ENCODE data around the gene ALDH1L1.
"Not testable (repeated sequence)": the region's sequence is repeated elsewhere in the genome, so short reads cannot be mapped to it uniquely, and the experiment has no call there.

The ALDH1L1 gene

DNA sequence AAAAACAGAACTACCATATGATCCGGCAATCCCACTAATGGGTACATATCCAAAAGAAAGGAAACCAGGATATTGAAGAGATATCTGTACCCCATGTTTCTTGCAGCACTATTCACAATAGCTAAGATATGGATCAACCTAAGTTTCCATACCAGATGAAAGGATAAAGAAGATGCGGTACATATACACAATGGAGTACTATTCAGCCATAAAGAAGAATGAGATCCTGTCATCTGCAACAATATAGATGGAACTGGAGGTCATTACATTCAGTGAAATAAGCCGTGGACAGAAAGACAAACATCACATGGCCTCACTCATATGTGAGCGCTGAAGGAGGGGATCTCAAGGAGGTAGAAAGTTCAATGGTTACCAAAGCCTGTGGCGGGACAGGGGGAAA is 99.4 kb downstream of the ALDH1L1 start:
- no peak for DNase-seq (ENCODE audit: low read depth, low spot score)
- POLR2A ChIA-PET: no interaction called here
- H3K4me3 ChIP-seq (ENCODE audit: low read depth, low read length): no peak overlapping the region
- TF ChIP-seq CTCF (IDR thresholded peaks at IDR 0.05; ENCODE audit: insufficient read depth, low read length, missing control alignments): no peak
- CTCF ChIA-PET: interaction anchor here (1.0 kb wide), 1 partner anchor 53 kb away, joined by 4 read pairs; no protein-coding TSS in a partner anchor

- CTCF ChIA-PET: no interaction called here
- H3K4me3 ChIP-seq (ENCODE audit: low read depth, low read length): no peak overlapping the region
- POLR2A ChIA-PET: no interaction called here
- no peak for DNase-seq (ENCODE audit: low read depth, low spot score)
- no peak for TF ChIP-seq CTCF (IDR thresholded peaks at IDR 0.05; ENCODE audit: insufficient read depth, low read length, missing control alignments)
Measured at GRCh38 chr3:126078866-126079265, 101.5 kb downstream of the ALDH1L1 start.

DNA sequence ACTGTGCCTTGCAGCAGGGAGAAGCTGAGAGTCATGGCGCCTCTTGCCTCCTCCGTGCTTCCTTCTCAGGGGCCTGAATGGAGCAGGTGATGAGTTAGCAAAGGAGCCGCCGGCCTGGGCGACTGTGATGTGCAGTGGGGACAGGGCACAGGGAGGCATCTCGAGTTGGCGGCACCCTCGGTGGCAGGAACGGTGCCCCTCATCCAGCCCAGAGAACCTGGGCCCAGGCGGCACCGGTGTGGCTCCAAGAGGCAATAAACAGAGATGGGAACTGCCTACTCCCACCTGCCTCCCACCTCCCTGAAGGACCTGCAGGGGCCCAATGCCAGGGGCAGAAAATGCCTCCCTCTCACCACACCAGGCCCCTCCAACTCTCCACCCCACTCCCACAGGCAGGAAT is 102.6 kb downstream of the ALDH1L1 start:
- CTCF ChIA-PET: no interaction called here
- POLR2A ChIA-PET: no interaction called here
- DNase-seq (ENCODE audit: low read depth, low spot score): no peak
- H3K4me3 ChIP-seq (ENCODE audit: low read depth, low read length): no peak overlapping the region
- no peak for TF ChIP-seq CTCF (IDR thresholded peaks at IDR 0.05; ENCODE audit: insufficient read depth, low read length, missing control alignments)

GRCh38 chr3:126076140-126076539 is 104.2 kb downstream of the ALDH1L1 start:
- CTCF ChIA-PET: no interaction called here
- no peak overlapping the region for H3K4me3 ChIP-seq (ENCODE audit: low read depth, low read length)
- POLR2A ChIA-PET: no interaction called here
- no peak for DNase-seq (ENCODE audit: low read depth, low spot score)
- TF ChIP-seq CTCF (IDR thresholded peaks at IDR 0.05; ENCODE audit: insufficient read depth, low read length, missing control alignments): no peak

DNA sequence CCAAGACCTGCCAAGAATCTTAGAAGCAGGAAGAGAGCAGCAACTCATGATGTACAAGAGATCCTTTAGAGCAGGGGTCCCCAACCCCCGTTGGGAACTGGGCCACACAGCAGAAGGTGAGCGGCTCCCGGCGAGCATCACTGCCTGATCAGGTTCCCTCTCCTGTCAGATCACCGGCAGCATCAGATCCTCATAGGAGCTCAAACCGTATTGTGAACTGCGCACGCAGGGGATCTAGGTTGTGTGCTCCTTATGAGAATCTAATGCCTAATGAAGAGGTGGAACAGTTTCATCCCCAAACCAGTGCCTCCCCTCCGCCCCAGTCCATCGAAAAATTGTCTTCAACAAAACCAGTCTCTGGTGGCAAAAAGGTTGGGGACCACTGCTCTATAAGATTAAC is 110.2 kb downstream of the ALDH1L1 start:
- CTCF ChIA-PET: no interaction called here
- no peak for DNase-seq (ENCODE audit: low read depth, low spot score)
- no peak for TF ChIP-seq CTCF (IDR thresholded peaks at IDR 0.05; ENCODE audit: insufficient read depth, low read length, missing control alignments)
- POLR2A ChIA-PET: no interaction called here
- H3K4me3 ChIP-seq (ENCODE audit: low read depth, low read length): no peak overlapping the region

DNA sequence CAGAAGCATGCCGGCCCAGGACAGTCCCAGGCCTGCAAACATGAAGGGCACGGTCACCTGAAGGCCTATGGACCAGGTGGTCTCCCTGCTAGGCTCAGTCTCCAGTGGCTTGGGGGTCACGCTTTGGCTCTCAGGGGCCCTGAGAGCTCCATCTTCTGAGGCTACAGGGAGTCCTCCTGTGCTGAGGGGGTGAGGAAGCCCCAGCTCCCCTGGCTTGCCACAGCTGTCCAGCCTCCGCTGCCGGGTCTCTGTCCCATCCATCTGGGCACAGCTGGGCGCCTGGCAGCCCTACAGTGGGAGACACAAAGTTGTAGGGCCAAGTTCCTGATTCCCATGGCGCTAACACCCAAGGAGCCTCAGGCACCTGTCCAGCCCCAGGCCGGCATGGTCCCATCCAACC is 112.4 kb downstream of the ALDH1L1 start:
- DNase-seq (ENCODE audit: low read depth, low spot score): no peak
- TF ChIP-seq CTCF (IDR thresholded peaks at IDR 0.05; ENCODE audit: insufficient read depth, low read length, missing control alignments): no peak
- H3K4me3 ChIP-seq (ENCODE audit: low read depth, low read length): no peak overlapping the region
- ChIA-PET CTCF (no interaction called here), POLR2A (no interaction called here)

DNA sequence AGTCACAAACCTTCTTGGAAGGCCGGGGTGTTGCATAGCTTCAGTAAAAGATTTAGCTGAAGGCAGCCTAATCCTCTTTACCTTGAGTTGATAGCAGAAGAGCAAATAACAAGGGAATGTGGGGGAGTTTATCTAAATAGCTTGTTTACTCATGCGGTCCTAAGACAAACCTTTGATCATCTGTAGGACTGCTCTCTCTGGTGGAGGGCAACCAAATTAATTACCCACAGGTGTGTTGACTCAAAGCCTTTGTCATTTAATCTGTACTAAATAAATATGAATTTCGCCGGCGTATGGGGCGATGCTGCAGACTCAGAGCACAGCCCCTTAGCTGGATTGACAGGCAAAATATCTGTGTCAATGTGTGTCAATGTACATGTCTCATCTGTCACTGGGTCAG is 113.7 kb downstream of the ALDH1L1 start:
- H3K4me3 ChIP-seq (ENCODE audit: low read depth, low read length); DNase-seq (ENCODE audit: low read depth, low spot score): not testable (repeated sequence)
- POLR2A ChIA-PET: interaction anchor here (0.5 kb wide), 1 partner anchor 17 kb away, joined by 4 read pairs; the partner anchor contains the start of gene SLC41A3
- CTCF ChIA-PET: interaction anchor here (0.7 kb wide), 1 partner anchor 20 kb away, joined by 3 read pairs; no protein-coding TSS in a partner anchor
